A673 (cell line): Measurements from ENCODE around the gene FEM1A.

Source experiments
- CTCF ChIP-seq: fragments of 300-800, 200-600 bp; sonication (generic); conservative IDR thresholded peaks from 2 replicates; pipeline ENCODE4 v1.5.1; 2017; ENCODE audit warnings: low read depth, mild to moderate bottlenecking, antibody characterized with exemption, low read length, moderate library complexity, mixed read lengths
- EZH2 ChIP-seq: fragments of 200-600 bp; sonication (generic); IDR thresholded peaks from 2 replicates; pipeline ENCODE4 v1.6.1; 2017; ENCODE audit warnings: borderline replicate concordance, low read depth, mild to moderate bottlenecking, mixed read lengths, antibody characterized with exemption, low read length; ENCODE audit not compliant: poor library complexity, severe bottlenecking

GRCh38 chr19:4802711-4803110 lies 11.2 kb downstream of the FEM1A start:
- TF ChIP-seq EZH2 (no peak), CTCF (no peak)
